Measurements from ENCODE around the gene GABRB1.

GABRB1 gene

GRCh38 chr4:47419296-47419695 lies 387.9 kb downstream of the GABRB1 start:
- Histone ChIP-seq H3K36me3 (ENCODE audit: control insufficient read depth, insufficient read depth, low read length) (no peaks in the 10 kb centered on the region), H3K9me3 (ENCODE audit: control insufficient read depth, low read length) (no peaks in the 10 kb centered on the region), H3K27ac (ENCODE audit: insufficient read depth, low read length, poor library complexity, severe bottlenecking) (no peak overlapping the region), H3K27me3 (replicated peaks; ENCODE audit: control insufficient read depth, insufficient read depth, low read length, poor library complexity, severe bottlenecking) (no peaks in the 10 kb centered on the region), H3K4me3 (ENCODE audit: insufficient read depth, low read depth, low read length, poor library complexity, severe bottlenecking) (no peak overlapping the region), H3K4me1 (ENCODE audit: control insufficient read depth, insufficient read depth, low read length, poor library complexity, severe bottlenecking) (no peaks in the 10 kb centered on the region)
- no peak for DNase-seq

GRCh38 chr4:47425628-47426027 lies 394.3 kb downstream of the GABRB1 start:
- no peak overlapping the region for H3K27ac ChIP-seq (ENCODE audit: insufficient read depth, low read length, poor library complexity, severe bottlenecking)
- H3K4me1 ChIP-seq (ENCODE audit: control insufficient read depth, insufficient read depth, low read length, poor library complexity, severe bottlenecking): no peaks in the 10 kb centered on the region
- no peak for DNase-seq
- H3K36me3 ChIP-seq (ENCODE audit: control insufficient read depth, insufficient read depth, low read length): no peaks in the 10 kb centered on the region
- no peaks in the 10 kb centered on the region for H3K27me3 ChIP-seq (replicated peaks; ENCODE audit: control insufficient read depth, insufficient read depth, low read length, poor library complexity, severe bottlenecking)
- H3K4me3 ChIP-seq (ENCODE audit: insufficient read depth, low read depth, low read length, poor library complexity, severe bottlenecking): no peak overlapping the region
- H3K9me3 ChIP-seq (ENCODE audit: control insufficient read depth, low read length): no peaks in the 10 kb centered on the region

- Histone ChIP-seq H3K4me1 (ENCODE audit: control insufficient read depth, insufficient read depth, low read length, poor library complexity, severe bottlenecking) (no peaks in the 10 kb centered on the region), H3K27me3 (replicated peaks; ENCODE audit: control insufficient read depth, insufficient read depth, low read length, poor library complexity, severe bottlenecking) (no peaks in the 10 kb centered on the region), H3K36me3 (ENCODE audit: control insufficient read depth, insufficient read depth, low read length) (no peaks in the 10 kb centered on the region), H3K27ac (ENCODE audit: insufficient read depth, low read length, poor library complexity, severe bottlenecking) (no peak overlapping the region), H3K4me3 (ENCODE audit: insufficient read depth, low read depth, low read length, poor library complexity, severe bottlenecking) (no peak overlapping the region), H3K9me3 (ENCODE audit: control insufficient read depth, low read length) (no peaks in the 10 kb centered on the region)
- DNase-seq: no peak
These were observed 396.6 kb downstream of the GABRB1 start for GRCh38 chr4:47427935-47428334.

GRCh38 chr4:47432749-47433148 lies 401.4 kb downstream of the GABRB1 start:
- H3K4me3 ChIP-seq (ENCODE audit: insufficient read depth, low read depth, low read length, poor library complexity, severe bottlenecking): no peak overlapping the region
- H3K27me3 ChIP-seq (replicated peaks; ENCODE audit: control insufficient read depth, insufficient read depth, low read length, poor library complexity, severe bottlenecking): no peaks in the 10 kb centered on the region
- no peaks in the 10 kb centered on the region for H3K4me1 ChIP-seq (ENCODE audit: control insufficient read depth, insufficient read depth, low read length, poor library complexity, severe bottlenecking)
- H3K9me3 ChIP-seq (ENCODE audit: control insufficient read depth, low read length): no peaks in the 10 kb centered on the region
- H3K36me3 ChIP-seq (ENCODE audit: control insufficient read depth, insufficient read depth, low read length): no peaks in the 10 kb centered on the region
- DNase-seq: no peak
- no peak overlapping the region for H3K27ac ChIP-seq (ENCODE audit: insufficient read depth, low read length, poor library complexity, severe bottlenecking)

- Histone ChIP-seq H3K9me3 (ENCODE audit: control insufficient read depth, low read length) (no peaks in the 10 kb centered on the region), H3K27ac (ENCODE audit: insufficient read depth, low read length, poor library complexity, severe bottlenecking) (no peak overlapping the region), H3K27me3 (replicated peaks; ENCODE audit: control insufficient read depth, insufficient read depth, low read length, poor library complexity, severe bottlenecking) (no peaks in the 10 kb centered on the region), H3K4me1 (ENCODE audit: control insufficient read depth, insufficient read depth, low read length, poor library complexity, severe bottlenecking) (no peaks in the 10 kb centered on the region), H3K36me3 (ENCODE audit: control insufficient read depth, insufficient read depth, low read length) (no peaks in the 10 kb centered on the region), H3K4me3 (ENCODE audit: insufficient read depth, low read depth, low read length, poor library complexity, severe bottlenecking) (no peak overlapping the region)
- DNase-seq: no peak
These were observed 403.6 kb downstream of the GABRB1 start for GRCh38 chr4:47434931-47435330.

- DNase-seq: no peak
- no peak overlapping the region for H3K4me3 ChIP-seq (ENCODE audit: insufficient read depth, low read depth, low read length, poor library complexity, severe bottlenecking)
- H3K36me3 ChIP-seq (ENCODE audit: control insufficient read depth, insufficient read depth, low read length): no peaks in the 10 kb centered on the region
- no peak overlapping the region for H3K27ac ChIP-seq (ENCODE audit: insufficient read depth, low read length, poor library complexity, severe bottlenecking)
- H3K9me3 ChIP-seq (ENCODE audit: control insufficient read depth, low read length): no peaks in the 10 kb centered on the region
- H3K4me1 ChIP-seq (ENCODE audit: control insufficient read depth, insufficient read depth, low read length, poor library complexity, severe bottlenecking): no peaks in the 10 kb centered on the region
- H3K27me3 ChIP-seq (replicated peaks; ENCODE audit: control insufficient read depth, insufficient read depth, low read length, poor library complexity, severe bottlenecking): no peaks in the 10 kb centered on the region
These were observed 411.6 kb downstream of the GABRB1 start for GRCh38 chr4:47442980-47443379.

GRCh38 chr4:47444031-47444430 lies 412.7 kb downstream of the GABRB1 start:
- H3K27me3 ChIP-seq (replicated peaks; ENCODE audit: control insufficient read depth, insufficient read depth, low read length, poor library complexity, severe bottlenecking): no peaks in the 10 kb centered on the region
- H3K4me3 ChIP-seq (ENCODE audit: insufficient read depth, low read depth, low read length, poor library complexity, severe bottlenecking): no peak overlapping the region
- H3K36me3 ChIP-seq (ENCODE audit: control insufficient read depth, insufficient read depth, low read length): no peaks in the 10 kb centered on the region
- no peaks in the 10 kb centered on the region for H3K9me3 ChIP-seq (ENCODE audit: control insufficient read depth, low read length)
- H3K27ac ChIP-seq (ENCODE audit: insufficient read depth, low read length, poor library complexity, severe bottlenecking): no peak overlapping the region
- DNase-seq: no peak
- no peaks in the 10 kb centered on the region for H3K4me1 ChIP-seq (ENCODE audit: control insufficient read depth, insufficient read depth, low read length, poor library complexity, severe bottlenecking)

- peaks cover 19% of the 10 kb centered on the region for H3K36me3 ChIP-seq (ENCODE audit: control insufficient read depth, insufficient read depth, low read length)
- no peaks in the 10 kb centered on the region for H3K27me3 ChIP-seq (replicated peaks; ENCODE audit: control insufficient read depth, insufficient read depth, low read length, poor library complexity, severe bottlenecking)
- H3K4me1 ChIP-seq (ENCODE audit: control insufficient read depth, insufficient read depth, low read length, poor library complexity, severe bottlenecking): no peaks in the 10 kb centered on the region
- no peak overlapping the region for H3K27ac ChIP-seq (ENCODE audit: insufficient read depth, low read length, poor library complexity, severe bottlenecking)
- no peak for DNase-seq
- no peak overlapping the region for H3K4me3 ChIP-seq (ENCODE audit: insufficient read depth, low read depth, low read length, poor library complexity, severe bottlenecking)
- H3K9me3 ChIP-seq (ENCODE audit: control insufficient read depth, low read length): no peaks in the 10 kb centered on the region
These were observed 420.3 kb downstream of the GABRB1 start for GRCh38 chr4:47451657-47452056.

GRCh38 chr4:47462799-47463234 lies 431.4 kb downstream of the GABRB1 start:
- DNase-seq: no peak
- Histone ChIP-seq H3K27me3 (replicated peaks; ENCODE audit: control insufficient read depth, insufficient read depth, low read length, poor library complexity, severe bottlenecking) (no peaks in the 10 kb centered on the region), H3K4me1 (ENCODE audit: control insufficient read depth, insufficient read depth, low read length, poor library complexity, severe bottlenecking) (peaks cover 7% of the 10 kb centered on the region), H3K36me3 (ENCODE audit: control insufficient read depth, insufficient read depth, low read length) (no peaks in the 10 kb centered on the region), H3K4me3 (ENCODE audit: insufficient read depth, low read depth, low read length, poor library complexity, severe bottlenecking) (peak overlapping the region; percentile 65), H3K9me3 (ENCODE audit: control insufficient read depth, low read length) (no peaks in the 10 kb centered on the region), H3K27ac (ENCODE audit: insufficient read depth, low read length, poor library complexity, severe bottlenecking) (peak overlapping the region; percentile 67)

- Histone ChIP-seq H3K27ac (ENCODE audit: insufficient read depth, low read length, poor library complexity, severe bottlenecking) (peak within 1 kb of the TSS; percentile 67), H3K9me3 (ENCODE audit: control insufficient read depth, low read length) (no peaks in the 10 kb centered on the region), H3K27me3 (replicated peaks; ENCODE audit: control insufficient read depth, insufficient read depth, low read length, poor library complexity, severe bottlenecking) (no peaks in the 10 kb centered on the region), H3K4me3 (ENCODE audit: insufficient read depth, low read depth, low read length, poor library complexity, severe bottlenecking) (peak within 1 kb of the TSS; percentile 65), H3K36me3 (ENCODE audit: control insufficient read depth, insufficient read depth, low read length) (no peaks in the 10 kb centered on the region), H3K4me1 (ENCODE audit: control insufficient read depth, insufficient read depth, low read length, poor library complexity, severe bottlenecking) (peaks cover 7% of the 10 kb centered on the region)
- peak; percentile 95 to 98 (median 96) for DNase-seq
These were observed 432.0 kb downstream of the GABRB1 start, which contains the start of gene COMMD8 for GRCh38 chr4:47463235-47463956. COMMD8 (minus strand) TSS chr4:47463702; CDS start chr4:47463651, 51 bp downstream.
